GM21528 (cell line): ENCODE data around the gene VASP.

Experiments
- ATAC-seq: cut with Tn5 transposase; IDR thresholded peaks from one replicate; pipeline ENCODE4 v1.9.1; 2021; ENCODE audit warnings: mild to moderate bottlenecking, moderate library complexity; ENCODE audit not compliant: unreplicated experiment, low FRiP score

VASP gene

DNA sequence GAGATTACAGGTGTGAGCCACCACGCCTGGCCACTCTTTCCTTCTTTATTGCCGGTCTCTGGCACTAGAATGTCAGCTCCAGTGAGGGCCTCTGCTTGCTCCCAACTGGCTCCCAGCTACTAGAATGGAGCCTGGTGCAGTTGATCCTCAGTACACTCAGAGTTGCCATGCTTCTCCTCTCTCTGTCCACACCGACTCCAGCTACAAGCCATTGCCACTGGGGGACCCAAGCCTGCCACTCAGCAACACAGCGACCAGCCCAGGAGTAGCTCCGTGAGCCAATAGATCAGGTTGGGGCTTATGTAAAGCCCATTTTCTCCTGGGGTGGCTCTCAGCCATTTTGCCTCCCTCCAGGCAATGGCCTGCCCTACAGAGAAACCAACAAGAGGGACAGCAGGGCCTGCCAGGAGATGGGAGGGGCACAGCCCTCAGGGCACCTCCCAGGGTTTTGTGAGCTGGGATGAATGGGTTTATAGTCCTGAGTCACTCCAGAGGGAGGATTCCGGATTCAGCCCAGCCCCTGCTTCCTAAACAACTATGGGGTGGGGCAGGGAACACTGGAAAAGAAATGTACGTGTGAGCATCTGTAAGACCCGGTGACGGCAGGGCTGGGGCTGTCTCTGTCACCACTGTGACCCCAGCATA, 40.8 kb downstream of the VASP start:
- ATAC-seq: no peak

- ATAC-seq: no peak
Measured at GRCh38 chr19:45553464-45553863, 46.2 kb downstream of the VASP start.

- ATAC-seq: no peak
Measured at GRCh38 chr19:45554481-45554880, 47.2 kb downstream of the VASP start.

DNA sequence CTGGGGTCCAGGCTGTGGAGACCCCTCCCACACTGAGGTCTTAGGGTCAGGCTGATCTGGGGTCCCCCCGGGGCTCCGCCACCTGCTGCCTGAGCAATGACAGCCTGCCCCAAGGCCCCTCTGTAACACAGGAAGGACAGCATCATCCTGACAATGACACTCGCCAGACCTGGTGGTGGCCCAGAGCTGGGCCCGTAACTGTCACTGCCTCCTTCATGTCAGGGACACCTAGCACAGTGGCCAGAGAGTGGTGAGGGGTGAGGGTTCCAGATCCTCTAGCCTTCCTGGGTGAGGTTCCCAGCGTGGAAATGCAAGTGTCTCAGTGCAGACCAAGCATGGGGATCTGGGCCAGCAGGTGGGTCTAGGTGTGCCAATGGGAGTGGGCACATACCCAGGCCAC, 49.6 kb downstream of the VASP start:
- no peak for ATAC-seq

GRCh38 chr19:45558399-45558878, 51.2 kb downstream of the VASP start:
- ATAC-seq: no peak

DNA sequence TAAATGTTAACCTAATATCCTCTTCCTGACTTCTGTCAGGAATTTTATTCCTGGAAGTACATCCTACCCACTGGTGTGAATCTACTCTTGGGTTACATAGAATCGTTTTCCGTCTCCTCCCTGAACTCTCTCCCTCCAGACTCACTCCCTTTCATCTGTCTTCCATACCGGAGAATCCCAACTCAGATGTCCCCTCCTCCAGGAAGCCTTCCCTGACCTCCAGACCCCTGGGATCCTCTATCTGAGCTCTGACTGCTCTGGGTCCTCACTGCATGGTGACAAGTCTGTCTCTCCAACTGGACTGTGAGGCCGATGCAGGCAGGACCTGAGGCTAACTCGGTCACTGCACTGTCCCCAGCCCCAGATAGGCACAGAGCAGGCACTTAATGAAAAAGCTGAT, 52.8 kb downstream of the VASP start:
- ATAC-seq: no peak

DNA sequence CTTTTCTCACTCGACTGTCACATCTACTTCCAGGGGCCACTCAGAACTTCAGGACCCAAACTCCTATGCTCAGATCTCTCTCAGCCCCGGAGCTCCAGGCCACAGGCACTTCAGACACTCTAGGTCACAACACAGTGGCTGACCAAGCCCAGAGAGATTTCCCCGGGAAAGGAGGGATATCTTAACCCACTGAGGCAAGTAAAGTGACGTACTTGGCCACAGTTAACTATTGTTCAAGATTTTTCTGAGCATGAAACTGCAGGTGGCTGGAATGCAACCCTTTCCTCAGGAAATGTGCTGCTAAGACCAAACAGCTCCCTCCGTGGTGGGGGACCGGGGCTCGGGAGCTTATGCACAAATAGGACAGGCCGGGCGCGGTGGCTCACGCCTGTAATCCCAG, 53.4 kb downstream of the VASP start:
- ATAC-seq: no peak

GRCh38 chr19:45564131-45564780, 57.0 kb downstream of the VASP start:
- no peak for ATAC-seq

DNA sequence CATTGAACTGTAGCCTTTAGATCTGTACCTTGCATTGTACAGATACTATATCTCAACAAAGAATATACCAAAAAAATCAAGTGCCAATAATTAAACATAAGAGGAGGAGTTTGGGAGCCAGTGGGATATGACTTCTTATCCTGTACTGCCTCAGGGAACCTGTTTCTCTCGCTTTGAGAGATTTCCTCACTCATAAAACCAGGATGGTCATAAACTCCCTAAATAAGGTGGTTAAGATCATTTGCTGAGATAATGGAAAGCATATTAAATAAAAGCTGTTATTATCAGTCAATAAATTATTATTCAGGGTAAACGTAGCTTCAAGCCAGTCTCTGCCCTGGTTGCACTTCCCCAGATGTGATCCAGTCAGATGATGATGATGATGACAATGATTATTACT, 60.3 kb downstream of the VASP start:
- no peak for ATAC-seq

GRCh38 chr19:45568732-45569131, 61.5 kb downstream of the VASP start:
- ATAC-seq: no peak

DNA sequence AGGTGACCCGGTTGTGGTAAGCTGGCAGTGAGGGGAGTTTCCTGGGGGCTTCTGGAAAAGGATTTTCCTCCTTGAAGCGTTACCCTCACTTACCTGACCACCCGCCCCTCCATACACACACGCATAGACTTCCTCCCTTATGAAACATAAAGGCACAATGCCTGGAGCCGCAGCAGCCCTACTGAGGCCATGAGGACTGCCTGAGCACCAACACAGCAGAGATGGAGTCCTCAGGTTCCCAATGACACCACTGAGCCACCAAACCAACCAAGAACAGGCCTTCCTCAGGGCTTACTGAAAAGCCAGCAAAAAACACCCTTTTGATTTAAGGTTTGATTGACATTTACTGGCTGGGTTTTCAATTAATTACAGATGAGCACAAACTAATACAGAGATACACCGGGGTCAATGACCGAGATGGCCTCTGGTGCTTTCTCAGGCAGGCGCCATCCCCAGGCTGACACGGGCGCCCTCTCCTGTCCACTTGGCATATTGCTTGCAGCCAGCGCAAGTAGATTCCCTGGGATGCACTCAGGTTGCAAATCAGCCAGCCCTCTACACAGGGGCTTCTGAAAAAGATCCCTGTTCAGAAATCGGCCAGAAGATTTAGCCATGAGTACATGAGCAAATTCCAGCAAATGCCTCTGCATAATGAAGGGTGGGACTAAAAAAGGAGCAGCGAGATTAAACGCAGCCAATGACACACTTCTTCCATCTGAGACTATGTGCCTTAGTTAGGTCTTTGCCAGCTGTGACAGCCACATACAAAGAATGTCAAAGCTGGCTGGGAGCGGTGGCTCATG, 62.5 kb downstream of the VASP start:
- ATAC-seq: no peak

DNA sequence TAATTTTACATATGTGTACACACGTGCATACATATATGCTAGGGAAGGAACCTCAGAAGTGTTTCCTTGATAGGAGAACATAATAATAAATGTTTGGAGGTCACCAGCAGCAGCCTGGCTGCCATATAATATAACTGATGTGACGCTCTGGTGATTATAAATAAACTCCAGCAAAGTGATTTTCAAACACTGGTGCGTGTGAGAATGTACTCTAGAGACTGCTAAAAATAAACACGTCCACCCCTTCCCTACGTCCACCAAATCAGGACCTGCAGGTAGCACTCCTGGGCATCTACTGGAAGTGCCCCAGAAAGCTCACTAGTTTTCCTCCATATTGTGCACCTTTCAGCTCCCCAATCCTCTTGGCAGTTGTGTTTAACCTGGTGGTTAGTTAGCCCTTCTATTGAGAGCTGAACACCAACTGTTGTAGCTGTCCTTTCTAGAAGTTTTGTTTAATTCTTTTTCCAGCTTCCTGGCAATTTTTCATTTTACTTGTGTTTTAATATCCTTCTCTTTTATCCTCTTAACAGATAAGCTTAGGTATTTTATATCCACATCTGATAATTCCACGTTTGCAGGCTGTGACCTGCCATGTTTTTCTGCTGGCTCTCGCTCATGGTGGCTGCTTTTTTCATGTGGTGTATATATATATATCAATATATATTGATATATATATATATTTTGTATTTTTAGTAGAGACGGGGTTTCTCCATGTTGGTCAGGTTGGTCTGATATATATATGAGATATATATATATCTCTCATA, 64.4 kb downstream of the VASP start:
- no peak for ATAC-seq

DNA sequence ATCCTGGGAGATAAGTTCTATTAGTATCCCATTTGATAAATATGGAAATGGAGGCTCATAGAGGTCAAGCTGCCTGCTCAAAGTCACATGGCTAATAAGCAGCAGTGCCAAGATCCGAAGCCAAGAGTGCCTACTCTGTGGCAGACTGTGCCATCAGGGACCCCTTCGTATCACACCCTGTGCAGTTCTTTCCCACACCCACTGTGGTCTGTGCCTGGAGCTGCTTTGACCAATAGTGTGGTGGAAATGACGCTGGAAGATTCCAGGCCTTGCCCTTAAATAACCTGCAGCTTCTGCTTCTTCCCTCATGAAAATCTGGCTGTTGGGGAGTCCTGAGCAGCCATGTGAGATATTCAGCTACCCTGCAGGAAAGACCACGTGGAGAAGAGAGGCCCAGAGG, 67.2 kb downstream of the VASP start:
- ATAC-seq: no peak

GRCh38 chr19:45575216-45575615, 67.9 kb downstream of the VASP start:
- no peak for ATAC-seq
